HG03342 (cell line): Measurements from ENCODE around the gene SH3BP4.
"Not testable (repeated sequence)": the region's sequence is repeated elsewhere in the genome, so short reads cannot be mapped to it uniquely, and the experiment has no call there.

Source experiments
- ATAC-seq: cut with Tn5 transposase; IDR thresholded peaks from one replicate; pipeline ENCODE4 v1.9.1; 2021; ENCODE audit warnings: mild to moderate bottlenecking, moderate library complexity; ENCODE audit not compliant: unreplicated experiment

Gene SH3BP4

GRCh38 chr2:235009081-235009480 is 57.3 kb downstream of the SH3BP4 start:
- ATAC-seq, result no peak

GRCh38 chr2:235010117-235010714 is 58.4 kb downstream of the SH3BP4 start:
- ATAC-seq, result no peak

- ATAC-seq, result no peak
Observed at GRCh38 chr2:235011607-235011928, 59.8 kb downstream of the SH3BP4 start.

GRCh38 chr2:235011929-235012631 is 60.3 kb downstream of the SH3BP4 start:
- ATAC-seq, result no peak

- ATAC-seq, result no peak
Observed at GRCh38 chr2:235017441-235017840, 65.6 kb downstream of the SH3BP4 start.

- no peak for ATAC-seq
Observed at GRCh38 chr2:235018838-235019237, 67.0 kb downstream of the SH3BP4 start.

GRCh38 chr2:235020141-235020540 is 68.3 kb downstream of the SH3BP4 start:
- ATAC-seq, result not testable (repeated sequence)

- no peak for ATAC-seq
Observed at GRCh38 chr2:235021752-235022151, 69.9 kb downstream of the SH3BP4 start.

GRCh38 chr2:235024191-235024860 is 72.5 kb downstream of the SH3BP4 start:
- no peak for ATAC-seq

- ATAC-seq, result no peak
Observed at GRCh38 chr2:235024931-235025773, 73.3 kb downstream of the SH3BP4 start.

GRCh38 chr2:235025800-235026536 is 74.2 kb downstream of the SH3BP4 start:
- no peak for ATAC-seq

- no peak for ATAC-seq
Observed at GRCh38 chr2:235026649-235027557, 75.1 kb downstream of the SH3BP4 start.

- no peak for ATAC-seq
Observed at GRCh38 chr2:235027558-235028214, 75.9 kb downstream of the SH3BP4 start.

GRCh38 chr2:235028646-235029045 is 76.8 kb downstream of the SH3BP4 start:
- ATAC-seq, result no peak

GRCh38 chr2:235029054-235029453 is 77.2 kb downstream of the SH3BP4 start:
- ATAC-seq, result no peak

- no peak for ATAC-seq
Observed at GRCh38 chr2:235030126-235030525, 78.3 kb downstream of the SH3BP4 start.

- no peak for ATAC-seq
Observed at GRCh38 chr2:235030936-235031335, 79.1 kb downstream of the SH3BP4 start.

- no peak for ATAC-seq
Observed at GRCh38 chr2:235031686-235032373, 80.0 kb downstream of the SH3BP4 start.

- ATAC-seq, result no peak
Observed at GRCh38 chr2:235032466-235032865, 80.6 kb downstream of the SH3BP4 start.
